Spinal cord (tissue), 10 donors: ENCODE results near the gene GNG7. TPM values are rescaled to one million over a fixed set of nuclear protein-coding genes. Genes with fewer than 3 reads are reported as not detected.
"Not testable (repeated sequence)": the region's sequence is repeated elsewhere in the genome, so short reads cannot be mapped to it uniquely, and the experiment has no call there.

Experiments used
- DNase-seq, 6 donors: peaks; one replicate each; pipeline versions ENCODE4 v3.0.0 to v3.0.0-alpha.2; 2013 to 2015; ENCODE audit warnings: low spot score in 6 of 6, low read depth in 4 of 6
- H3K27ac ChIP-seq: one replicate; pipeline ENCODE4 v1.5.1; 2013; ENCODE audit warnings: low read depth, low read length, control low read depth
- H3K27me3 ChIP-seq: one replicate; pipeline ENCODE4 v1.6.1; 2013; ENCODE audit warnings: low read length; ENCODE audit not compliant: control insufficient read depth, insufficient read depth
- H3K36me3 ChIP-seq: one replicate; pipeline ENCODE4 v1.6.1; 2013; ENCODE audit warnings: low read length; ENCODE audit not compliant: control insufficient read depth, insufficient read depth
- H3K4me1 ChIP-seq: one replicate; pipeline ENCODE4 v1.6.1; 2013; ENCODE audit warnings: low read length; ENCODE audit not compliant: control insufficient read depth, insufficient read depth
- H3K4me3 ChIP-seq: one replicate; pipeline ENCODE4 v1.5.1; 2013; ENCODE audit warnings: low read depth, low read length, control low read depth
- H3K9me3 ChIP-seq: one replicate; pipeline ENCODE4 v1.6.1; 2013; ENCODE audit warnings: low read length; ENCODE audit not compliant: control insufficient read depth, insufficient read depth
- WGBS: methylation state at CpG from one replicate; pipeline ENCODE4 v1.1.5; 2013; ENCODE audit warnings: missing lambda C conversion rate; ENCODE audit not compliant: insufficient coverage; 5-methylcytosine and 5-hydroxymethylcytosine counted together
- polyA plus RNA-seq, 2 donors: library from polyadenylated mRNA; unstranded; fragments of 120-200 nt; gene quantifications; one replicate each; pipeline ENCODE4 v1.2.1, GENCODE V29; 2013; ENCODE audit not compliant: insufficient read length in 2 of 2
- total RNA-seq, 2 donors: library from RNA; depleted of rRNA in 1 of 2; stranded (reverse); fragments of 120-200 nt in 1 of 2; fragments of >200 nt in 1 of 2; gene quantifications; one replicate each; pipeline versions ENCODE4 v1.2.3 to v1.2.4, GENCODE V29; 2013 to 2014
- donor health status: healthy.

GNG7 gene
- total and polyA plus RNA-seq, 4 donors = 6.2 to 60.4 (median 30.2) TPM

DNA sequence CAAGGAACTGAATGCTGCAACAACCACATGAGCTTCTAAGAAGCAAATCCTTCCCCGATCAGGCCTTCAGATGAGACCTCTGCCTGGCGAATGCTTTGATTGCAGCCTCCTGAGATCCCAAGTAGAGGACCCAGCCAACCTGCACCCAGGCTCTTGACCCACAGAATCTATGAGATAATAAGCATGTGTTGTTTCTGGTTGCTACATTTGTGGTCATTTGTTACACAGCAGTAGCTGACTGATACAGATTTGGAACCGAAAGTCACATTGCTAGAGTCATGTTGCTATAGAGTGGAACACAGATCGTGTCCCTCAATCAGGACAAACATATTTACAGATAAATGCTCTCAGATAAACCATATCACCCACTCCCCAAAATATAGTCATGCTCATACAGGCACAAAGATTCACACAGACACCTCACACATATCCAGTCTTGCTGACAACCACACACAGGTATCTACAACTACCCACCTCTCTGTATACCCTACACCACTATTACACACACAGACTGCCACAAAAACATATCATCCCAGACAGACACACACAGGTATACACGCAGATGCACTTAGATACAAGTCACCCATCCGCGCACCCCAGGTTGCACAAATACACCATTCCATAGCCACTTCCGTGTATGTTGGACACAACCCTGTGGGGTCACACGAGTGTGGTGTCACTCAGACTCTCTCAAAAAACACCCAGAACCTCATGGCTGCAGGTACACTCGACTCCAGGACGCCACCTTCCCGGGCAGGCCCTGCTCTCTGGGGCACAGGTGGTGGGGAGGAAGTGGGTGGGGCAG lies 13.2 kb upstream of the GNG7 start:
- peaks cover 39% of the 10 kb centered on the region for H3K36me3 ChIP-seq
- 83% methylated on average over 7 of the region's 12 CpGs for WGBS
- peaks cover 2% of the 10 kb centered on the region for H3K9me3 ChIP-seq
- H3K4me1 ChIP-seq = peaks cover 17% of the 10 kb centered on the region
- no peaks in the 10 kb centered on the region for H3K27me3 ChIP-seq
- no peak for DNase-seq
- no peak overlapping the region for H3K4me3 ChIP-seq
- no peak overlapping the region for H3K27ac ChIP-seq

DNA sequence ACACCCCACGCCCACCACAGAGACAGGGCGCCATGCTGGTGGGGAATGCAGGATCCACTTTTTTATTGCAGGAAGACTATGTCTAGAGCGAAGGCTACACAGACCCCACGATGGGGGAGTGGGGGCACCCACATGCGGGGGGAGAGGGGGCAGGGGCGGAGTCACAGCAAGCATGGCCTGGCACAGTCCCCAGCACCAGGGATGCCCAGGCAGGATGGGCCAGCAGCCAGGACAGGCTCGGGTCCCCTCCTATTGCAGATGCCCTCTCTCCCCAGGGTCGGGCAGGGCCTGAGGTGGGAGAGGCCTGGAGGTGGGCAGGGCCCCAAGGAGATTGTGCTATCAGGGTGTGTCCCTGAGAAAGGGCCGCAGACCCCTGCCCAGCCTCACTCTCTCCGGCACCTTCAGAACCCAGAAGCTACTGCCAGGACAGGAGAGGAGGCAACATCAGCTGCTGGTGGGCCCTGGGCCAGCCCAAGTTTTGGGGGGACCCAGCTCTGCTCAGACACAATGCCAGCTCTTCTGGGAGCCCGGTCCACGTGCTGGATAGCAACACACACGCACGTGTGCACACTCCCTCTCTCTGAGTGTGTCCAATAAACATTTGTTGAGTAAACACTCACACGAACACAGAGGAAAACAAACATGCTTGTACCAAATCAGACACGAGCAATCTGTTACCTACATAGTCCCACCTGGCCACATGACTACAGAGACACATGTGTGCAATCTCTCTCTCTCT lies 12.2 kb upstream of the GNG7 start:
- H3K4me1 ChIP-seq = peaks cover 7% of the 10 kb centered on the region
- 93% methylated on average over 12 of the region's 16 CpGs for WGBS
- H3K36me3 ChIP-seq = peaks cover 39% of the 10 kb centered on the region
- no peak overlapping the region for H3K27ac ChIP-seq
- H3K4me3 ChIP-seq = no peak overlapping the region
- H3K9me3 ChIP-seq = peaks cover 2% of the 10 kb centered on the region
- no peak for DNase-seq
- no peaks in the 10 kb centered on the region for H3K27me3 ChIP-seq

DNA sequence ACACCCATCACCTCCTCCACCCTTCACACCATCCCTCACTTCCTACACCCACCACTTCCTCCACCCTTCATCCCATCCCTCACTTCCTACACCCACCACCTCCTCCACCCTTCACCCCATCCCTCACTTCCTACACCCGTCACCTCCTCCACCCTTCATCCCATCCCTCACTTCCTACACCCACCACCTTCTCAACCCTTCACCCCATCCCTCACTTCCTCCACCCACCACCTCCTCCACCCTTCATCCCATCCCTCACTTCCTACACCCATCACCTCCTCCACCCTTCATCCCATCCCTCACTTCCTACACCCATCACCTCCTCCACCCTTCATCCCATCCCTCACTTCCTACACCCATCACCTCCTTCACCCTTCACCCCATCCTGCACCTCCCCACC lies 11.6 kb upstream of the GNG7 start:
- WGBS = no CpG with 5 or more reads among the region's 1 CpG
- not testable (repeated sequence) for H3K27ac ChIP-seq, H3K4me3 ChIP-seq, H3K9me3 ChIP-seq, H3K27me3 ChIP-seq, DNase-seq, H3K4me1 ChIP-seq
- peaks cover 39% of the 10 kb centered on the region for H3K36me3 ChIP-seq

DNA sequence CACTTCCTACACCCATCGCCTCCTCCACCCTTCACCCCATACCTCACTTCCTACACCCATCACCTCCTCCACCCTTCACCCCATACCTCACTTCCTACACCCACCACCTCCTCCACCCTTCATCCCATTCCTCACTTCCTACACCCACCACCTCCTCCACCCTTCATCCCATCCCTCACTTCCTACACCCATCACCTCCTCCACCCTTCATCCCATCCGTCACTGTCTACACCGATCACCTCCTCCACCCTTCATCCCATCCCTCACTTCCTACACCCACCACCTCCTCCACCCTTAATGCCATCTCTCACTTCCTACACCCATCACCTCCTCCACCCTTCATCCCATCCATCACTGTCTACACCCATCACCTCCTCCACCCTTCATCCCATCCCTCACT lies 10.7 kb upstream of the GNG7 start:
- H3K4me3 ChIP-seq, H3K4me1 ChIP-seq, DNase-seq, H3K27ac ChIP-seq, H3K27me3 ChIP-seq, H3K9me3 ChIP-seq: not testable (repeated sequence)
- no CpG with 5 or more reads among the region's 3 CpGs for WGBS
- H3K36me3 ChIP-seq = peaks cover 38% of the 10 kb centered on the region

DNA sequence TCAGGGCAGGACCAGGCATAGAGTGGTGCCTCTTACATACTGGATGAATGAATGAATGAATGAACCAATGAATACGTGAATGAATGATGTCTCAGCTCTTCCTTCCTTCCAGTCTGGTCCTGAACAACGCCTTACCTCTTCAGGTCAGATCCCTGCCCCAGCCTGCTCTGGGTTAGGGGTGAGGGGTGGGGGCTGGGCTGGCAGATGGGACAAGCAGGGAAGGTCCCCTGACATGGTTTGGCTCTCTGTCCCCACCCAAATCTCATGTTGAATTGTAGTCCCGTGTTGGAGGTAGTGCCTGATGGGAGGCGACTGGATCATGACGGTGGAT lies 9.3 kb upstream of the GNG7 start:
- WGBS = 65% methylated on average over 3 of the region's 5 CpGs
- peaks cover 25% of the 10 kb centered on the region for H3K36me3 ChIP-seq
- peaks cover 2% of the 10 kb centered on the region for H3K9me3 ChIP-seq

GRCh38 chr19:2711172-2711874 lies 8.8 kb upstream of the GNG7 start:
- 67% methylated on average over 17 of the region's 17 CpGs for WGBS
- Histone ChIP-seq H3K4me3 (no peak overlapping the region), H3K27me3 (no peaks in the 10 kb centered on the region), H3K4me1 (no peaks in the 10 kb centered on the region), H3K9me3 (peaks cover 2% of the 10 kb centered on the region), H3K36me3 (peaks cover 19% of the 10 kb centered on the region), H3K27ac (no peak overlapping the region)
- no peak for DNase-seq

More for the DNA sequence above, 9.3 kb upstream of the GNG7 start:
- H3K4me3 ChIP-seq = no peak overlapping the region
- no peaks in the 10 kb centered on the region for H3K27me3 ChIP-seq
- H3K27ac ChIP-seq = no peak overlapping the region
- DNase-seq = no peak
- no peaks in the 10 kb centered on the region for H3K4me1 ChIP-seq

- no peak overlapping the region for H3K27ac ChIP-seq
- no peaks in the 10 kb centered on the region for H3K36me3 ChIP-seq
- WGBS = 80% methylated on average over 2 of the region's 5 CpGs
- H3K4me1 ChIP-seq = peaks cover 15% of the 10 kb centered on the region
- no peaks in the 10 kb centered on the region for H3K27me3 ChIP-seq
- no peaks in the 10 kb centered on the region for H3K9me3 ChIP-seq
- no peak for DNase-seq
- no peak overlapping the region for H3K4me3 ChIP-seq
Observed at GRCh38 chr19:2706251-2706650, 3.8 kb upstream of the GNG7 start.

DNA sequence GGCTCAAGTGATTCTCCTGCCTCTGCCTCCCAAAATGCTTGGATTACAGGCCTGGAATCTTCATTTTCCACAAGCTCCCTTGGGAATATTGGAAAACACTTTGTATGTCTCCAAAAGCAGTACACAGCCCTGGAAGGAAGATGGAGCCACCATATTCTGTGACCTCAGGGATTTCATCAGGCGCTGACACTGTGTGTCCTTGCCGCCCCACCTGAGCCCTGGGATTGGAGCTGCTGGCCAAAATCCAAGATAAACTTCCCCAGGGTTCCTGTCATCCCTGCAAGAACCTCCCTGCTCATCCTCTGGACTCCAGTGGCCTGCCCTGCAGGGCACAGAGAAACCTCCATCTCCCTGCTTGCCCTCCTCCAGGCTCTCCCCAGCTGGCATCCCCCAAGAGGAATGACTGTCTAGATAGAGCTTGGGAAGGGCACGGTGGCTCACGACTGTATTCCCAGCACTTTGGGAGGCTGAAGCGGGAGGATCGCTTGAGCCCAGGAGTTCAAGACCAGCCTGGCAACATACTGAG lies 1.3 kb upstream of the GNG7 start:
- Histone ChIP-seq H3K4me3 (no peak overlapping the region), H3K27me3 (no peaks in the 10 kb centered on the region), H3K9me3 (no peaks in the 10 kb centered on the region), H3K4me1 (peaks cover 26% of the 10 kb centered on the region), H3K27ac (no peak overlapping the region), H3K36me3 (no peaks in the 10 kb centered on the region)
- 71% methylated on average over 6 of the region's 6 CpGs for WGBS
- no peak for DNase-seq

DNA sequence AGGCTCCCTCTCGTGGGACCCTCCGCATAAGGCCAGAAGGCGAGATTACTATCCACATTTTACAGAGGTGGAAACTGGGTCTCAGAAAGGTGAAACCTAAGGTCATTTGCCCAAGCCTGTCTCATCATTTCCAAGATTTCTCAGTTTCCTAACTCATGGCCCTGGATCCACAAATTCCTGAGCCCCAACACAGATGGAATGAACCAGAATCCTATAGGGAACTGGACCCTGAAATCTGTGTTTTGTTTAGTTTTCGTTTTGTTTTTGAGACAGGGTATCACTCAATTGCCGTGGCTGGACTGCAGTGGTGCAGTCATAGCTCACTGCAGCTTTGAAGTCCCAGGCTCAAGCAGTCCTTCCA lies 563 bp upstream of the GNG7 start:
- H3K9me3 ChIP-seq = no peaks in the 10 kb centered on the region
- no peak overlapping the region for H3K27ac ChIP-seq
- peak overlapping the region; percentile 14 for H3K4me3 ChIP-seq
- H3K27me3 ChIP-seq = no peaks in the 10 kb centered on the region
- H3K36me3 ChIP-seq = no peaks in the 10 kb centered on the region
- no peak for DNase-seq
- WGBS = 88% methylated on average over 5 of the region's 5 CpGs
- H3K4me1 ChIP-seq = peaks cover 29% of the 10 kb centered on the region
